ENCODE data around the gene DICER1.

DICER1 gene

DNA sequence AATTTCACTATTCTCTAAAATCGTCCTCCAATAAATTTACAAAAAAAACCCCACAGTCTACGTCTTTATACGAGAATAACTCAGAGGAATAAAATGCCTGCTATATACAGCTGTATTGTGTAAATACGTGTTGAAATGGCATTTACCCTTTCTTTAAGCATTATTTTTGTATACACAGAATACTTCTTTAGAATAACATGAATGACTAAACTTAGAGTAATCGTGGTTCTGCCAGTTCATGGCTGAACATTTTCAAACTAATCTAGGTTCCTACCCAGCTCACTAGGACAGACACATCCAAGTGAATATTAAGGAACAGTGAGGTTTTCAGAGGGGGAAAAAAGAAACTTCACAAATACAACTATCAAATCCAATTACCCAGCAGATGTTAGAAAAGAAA, 24.6 kb downstream of the DICER1 start:
- Mint-ChIP-seq H3K4me3 (no peak overlapping the region), H3K4me1 (peaks cover 16% of the 10 kb centered on the region)

GRCh38 chr14:95130549-95130948, 26.8 kb downstream of the DICER1 start:
- Mint-ChIP-seq H3K27me3 (no peaks in the 10 kb centered on the region), H3K4me3 (no peak overlapping the region), H3K27ac (no peak overlapping the region), H3K9me3 (no peaks in the 10 kb centered on the region), H3K36me3 (peaks cover 48% of the 10 kb centered on the region), H3K4me1 (peaks cover 8% of the 10 kb centered on the region)
- CTCF ChIA-PET: no interaction called here
- no peak for DNase-seq

More for the DNA sequence above, 24.6 kb downstream of the DICER1 start:
- CTCF ChIA-PET: no interaction called here
- H3K27ac Mint-ChIP-seq: no peak overlapping the region
- H3K36me3 Mint-ChIP-seq: peaks cover 46% of the 10 kb centered on the region
- H3K9me3 Mint-ChIP-seq: no peaks in the 10 kb centered on the region
- no peaks in the 10 kb centered on the region for H3K27me3 Mint-ChIP-seq
- DNase-seq: no peak

DNA sequence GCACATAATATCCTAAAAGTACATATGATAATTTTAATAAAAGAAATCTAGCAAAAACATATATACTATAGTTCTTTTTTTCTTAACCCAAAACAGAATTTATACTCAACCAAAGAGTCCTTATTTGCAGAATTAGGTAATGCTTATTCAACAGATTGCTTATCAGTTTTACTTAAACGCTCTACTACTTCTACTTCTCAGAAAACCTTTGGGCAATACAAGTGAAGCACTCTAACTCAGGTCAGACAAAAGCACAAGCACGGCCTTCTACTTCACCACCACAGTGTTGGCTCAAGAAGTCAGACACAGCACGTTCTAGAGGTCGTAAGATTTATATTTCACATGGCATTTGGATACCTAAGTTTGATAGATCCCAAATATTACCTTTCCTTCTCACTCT, 29.2 kb downstream of the DICER1 start:
- CTCF ChIA-PET: no interaction called here
- H3K36me3 Mint-ChIP-seq: peaks cover 60% of the 10 kb centered on the region

GRCh38 chr14:95127531-95127911, 29.8 kb downstream of the DICER1 start:
- Mint-ChIP-seq H3K4me3 (no peak overlapping the region), H3K4me1 (peaks cover 5% of the 10 kb centered on the region), H3K9me3 (no peaks in the 10 kb centered on the region), H3K27me3 (no peaks in the 10 kb centered on the region), H3K36me3 (peaks cover 59% of the 10 kb centered on the region), H3K27ac (no peak overlapping the region)
- CTCF ChIA-PET: no interaction called here
- no peak for DNase-seq

More for the DNA sequence above, 29.2 kb downstream of the DICER1 start:
- H3K27me3 Mint-ChIP-seq: no peaks in the 10 kb centered on the region
- no peaks in the 10 kb centered on the region for H3K9me3 Mint-ChIP-seq
- no peak overlapping the region for H3K4me3 Mint-ChIP-seq
- peaks cover 5% of the 10 kb centered on the region for H3K4me1 Mint-ChIP-seq
- no peak for DNase-seq
- no peak overlapping the region for H3K27ac Mint-ChIP-seq

DNA sequence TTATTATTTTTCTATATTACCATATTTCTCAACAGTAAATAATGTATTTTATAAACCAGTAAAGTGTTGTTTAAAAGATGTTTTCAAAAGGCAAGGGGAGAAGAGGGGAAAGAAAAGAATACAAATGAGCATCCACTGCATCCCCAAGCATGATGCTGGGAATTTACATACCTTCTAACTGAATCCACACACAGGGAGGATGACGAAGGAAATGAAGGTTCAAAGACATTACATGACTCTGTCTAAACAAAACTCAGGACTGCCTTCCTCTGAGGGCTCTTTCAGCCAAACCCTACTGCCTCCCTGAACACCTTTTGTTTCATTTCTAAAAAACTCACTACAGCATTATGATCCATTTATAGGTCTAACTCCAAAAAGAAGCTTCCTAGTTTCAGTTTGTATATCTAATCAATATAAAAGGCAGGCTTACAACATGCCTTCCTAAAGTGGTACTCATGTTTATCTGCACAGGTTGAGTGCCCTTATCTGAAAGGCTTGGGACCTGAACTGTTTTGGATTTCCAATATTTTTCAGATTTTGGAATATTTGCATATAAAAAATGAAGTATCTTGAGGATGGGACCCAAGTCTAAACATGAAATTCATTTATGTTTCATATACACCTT, 30.3 kb downstream of the DICER1 start:
- CTCF ChIA-PET: no interaction called here
- H3K4me3 Mint-ChIP-seq: no peak overlapping the region
- H3K27ac Mint-ChIP-seq: no peak overlapping the region
- no peaks in the 10 kb centered on the region for H3K27me3 Mint-ChIP-seq
- H3K4me1 Mint-ChIP-seq: peaks cover 5% of the 10 kb centered on the region
- no peak for DNase-seq
- peaks cover 58% of the 10 kb centered on the region for H3K36me3 Mint-ChIP-seq
- no peaks in the 10 kb centered on the region for H3K9me3 Mint-ChIP-seq

- no peak overlapping the region for H3K27ac Mint-ChIP-seq
- no peak for DNase-seq
- H3K4me3 Mint-ChIP-seq: no peak overlapping the region
- H3K4me1 Mint-ChIP-seq: peaks cover 5% of the 10 kb centered on the region
- no peaks in the 10 kb centered on the region for H3K27me3 Mint-ChIP-seq
- CTCF ChIA-PET: no interaction called here
- H3K36me3 Mint-ChIP-seq: peaks cover 52% of the 10 kb centered on the region
- no peaks in the 10 kb centered on the region for H3K9me3 Mint-ChIP-seq
Measured at GRCh38 chr14:95125915-95126314, 31.4 kb downstream of the DICER1 start.

GRCh38 chr14:95125221-95125620, 32.1 kb downstream of the DICER1 start:
- peaks cover 52% of the 10 kb centered on the region for H3K36me3 Mint-ChIP-seq
- DNase-seq: no peak
- H3K4me1 Mint-ChIP-seq: peaks cover 5% of the 10 kb centered on the region
- H3K4me3 Mint-ChIP-seq: no peak overlapping the region
- no peaks in the 10 kb centered on the region for H3K9me3 Mint-ChIP-seq
- no peak overlapping the region for H3K27ac Mint-ChIP-seq
- CTCF ChIA-PET: no interaction called here
- H3K27me3 Mint-ChIP-seq: no peaks in the 10 kb centered on the region

DNA sequence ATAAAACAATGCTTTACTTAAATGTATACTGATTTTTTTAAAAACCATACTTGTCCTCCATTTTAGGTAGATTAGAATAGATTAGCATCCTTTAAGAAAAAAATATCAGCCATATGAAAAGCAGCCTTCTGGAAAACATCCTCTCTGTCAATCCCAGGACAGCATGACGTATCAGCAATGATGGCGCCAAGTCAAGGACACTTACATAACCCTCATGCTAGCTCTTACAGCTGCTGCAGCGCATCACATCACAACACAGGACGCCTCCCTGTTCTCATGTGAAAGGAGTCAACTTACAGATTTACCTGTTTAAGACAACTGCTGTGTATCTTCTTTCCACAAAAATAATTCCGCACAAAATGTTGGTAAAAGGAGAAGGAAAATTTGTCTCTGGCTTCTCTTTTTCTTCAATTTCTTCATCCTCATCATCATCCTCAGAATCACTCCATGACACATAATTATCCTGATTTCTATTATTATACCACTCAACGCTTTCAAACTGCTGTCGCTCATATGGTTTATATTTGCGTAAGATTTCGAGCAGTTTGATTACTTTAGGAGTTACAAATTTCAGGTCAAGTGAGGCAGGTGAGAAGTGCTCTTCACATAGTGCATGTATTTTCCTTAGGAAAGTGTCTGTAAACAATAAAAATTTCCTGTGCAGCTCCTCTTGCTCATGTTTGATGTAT, 33.3 kb downstream of the DICER1 start:
- Mint-ChIP-seq H3K9me3 (no peaks in the 10 kb centered on the region), H3K27ac (no peak overlapping the region), H3K27me3 (no peaks in the 10 kb centered on the region), H3K36me3 (peaks cover 45% of the 10 kb centered on the region), H3K4me1 (peaks cover 5% of the 10 kb centered on the region), H3K4me3 (no peak overlapping the region)
- CTCF ChIA-PET: no interaction called here
- DNase-seq: no peak

DNA sequence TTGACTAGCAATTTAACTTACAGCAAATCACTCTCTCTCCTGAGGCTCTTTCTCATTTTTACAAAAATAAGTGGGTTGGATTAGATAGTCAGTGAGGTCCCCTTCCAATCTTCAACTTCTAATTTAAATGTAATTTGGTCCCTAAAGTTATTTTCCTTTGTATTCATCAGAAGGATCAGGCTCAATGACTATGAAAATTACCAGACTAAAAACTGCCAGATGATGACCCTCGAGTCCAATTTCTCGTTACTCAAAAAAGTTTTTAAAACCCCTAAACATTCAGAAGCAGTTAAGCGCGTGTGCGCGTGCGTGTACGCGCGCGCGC, 34.7 kb downstream of the DICER1 start:
- Mint-ChIP-seq H3K9me3 (no peaks in the 10 kb centered on the region), H3K27me3 (no peaks in the 10 kb centered on the region), H3K4me3 (no peak overlapping the region), H3K36me3 (peaks cover 38% of the 10 kb centered on the region), H3K4me1 (peaks cover 5% of the 10 kb centered on the region), H3K27ac (no peak overlapping the region)
- no peak for DNase-seq
- CTCF ChIA-PET: interaction anchor here (0.7 kb wide), 1 partner anchor 97 kb away, joined by 3 read pairs; no protein-coding TSS in a partner anchor

GRCh38 chr14:95121911-95122620, 35.3 kb downstream of the DICER1 start:
- no peak overlapping the region for H3K27ac Mint-ChIP-seq
- DNase-seq: no peak
- CTCF ChIA-PET: no interaction called here
- H3K36me3 Mint-ChIP-seq: peaks cover 38% of the 10 kb centered on the region
- H3K27me3 Mint-ChIP-seq: no peaks in the 10 kb centered on the region
- peaks cover 5% of the 10 kb centered on the region for H3K4me1 Mint-ChIP-seq
- no peaks in the 10 kb centered on the region for H3K9me3 Mint-ChIP-seq
- H3K4me3 Mint-ChIP-seq: no peak overlapping the region

DNA sequence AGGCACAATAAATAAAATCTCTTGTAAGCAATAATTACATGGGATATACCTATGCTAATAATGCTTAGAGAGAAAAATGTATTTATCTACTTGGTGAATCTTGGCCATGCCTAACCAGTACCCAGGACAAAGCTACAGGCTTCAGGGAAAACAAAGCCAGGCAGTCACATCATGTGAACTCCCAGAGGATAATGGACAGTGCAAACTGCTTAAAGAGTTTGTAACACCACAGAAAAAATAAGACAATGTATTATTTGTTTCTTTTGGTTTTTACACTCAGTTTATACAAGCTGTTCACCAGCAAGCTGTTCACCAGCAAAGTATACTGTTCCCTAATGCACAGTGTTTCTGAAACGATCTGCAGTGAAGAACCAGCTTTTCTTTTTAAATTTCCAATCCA, 38.0 kb downstream of the DICER1 start:
- H3K4me1 Mint-ChIP-seq: no peaks in the 10 kb centered on the region
- no peak overlapping the region for H3K4me3 Mint-ChIP-seq
- peaks cover 41% of the 10 kb centered on the region for H3K36me3 Mint-ChIP-seq
- H3K9me3 Mint-ChIP-seq: no peaks in the 10 kb centered on the region
- CTCF ChIA-PET: no interaction called here
- DNase-seq: no peak
- H3K27me3 Mint-ChIP-seq: no peaks in the 10 kb centered on the region
- H3K27ac Mint-ChIP-seq: no peak overlapping the region

- Mint-ChIP-seq H3K27ac (no peak overlapping the region), H3K4me1 (no peaks in the 10 kb centered on the region), H3K27me3 (no peaks in the 10 kb centered on the region), H3K36me3 (peaks cover 38% of the 10 kb centered on the region), H3K9me3 (no peaks in the 10 kb centered on the region), H3K4me3 (no peak overlapping the region)
- CTCF ChIA-PET: no interaction called here
- DNase-seq: no peak
Measured at GRCh38 chr14:95117937-95118721, 39.2 kb downstream of the DICER1 start.

GRCh38 chr14:95113476-95113875, 43.9 kb downstream of the DICER1 start:
- H3K36me3 Mint-ChIP-seq: peaks cover 37% of the 10 kb centered on the region

DNA sequence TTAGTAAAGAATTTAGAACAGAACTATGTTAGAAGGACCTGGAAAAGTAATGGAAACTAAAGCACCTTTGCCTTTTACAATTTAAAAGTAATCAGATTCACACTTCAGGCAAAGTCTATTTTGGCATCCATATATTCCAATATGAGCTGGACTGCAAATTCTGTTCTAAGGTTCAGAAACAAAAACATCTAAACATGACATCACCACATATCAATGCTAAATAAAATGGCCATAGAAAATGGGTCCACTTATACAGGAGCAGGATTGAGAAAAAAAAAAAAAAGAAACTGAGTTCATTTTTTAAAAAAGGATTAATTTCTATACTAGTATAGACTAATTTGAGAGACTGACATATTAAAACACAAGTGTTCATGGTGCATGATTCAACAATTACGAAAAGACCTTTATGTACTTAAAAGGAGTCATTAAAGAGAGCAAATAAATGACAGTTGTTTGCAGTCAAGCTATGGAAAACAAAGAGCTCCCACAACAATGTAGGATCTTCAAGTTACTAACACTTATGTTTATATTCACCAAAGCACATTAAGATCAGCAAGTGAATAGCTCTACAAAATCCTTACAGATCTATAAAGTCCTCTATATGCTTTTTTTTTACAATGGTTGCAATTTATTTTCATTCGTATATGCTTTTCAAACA, 45.7 kb downstream of the DICER1 start:
- no peak for DNase-seq
- H3K27me3 Mint-ChIP-seq: no peaks in the 10 kb centered on the region
- CTCF ChIA-PET: no interaction called here
- H3K9me3 Mint-ChIP-seq: no peaks in the 10 kb centered on the region
- no peak overlapping the region for H3K4me3 Mint-ChIP-seq
- H3K36me3 Mint-ChIP-seq: peaks cover 47% of the 10 kb centered on the region
- H3K27ac Mint-ChIP-seq: no peak overlapping the region
- H3K4me1 Mint-ChIP-seq: no peaks in the 10 kb centered on the region

More at GRCh38 chr14:95113476-95113875, 43.9 kb downstream of the DICER1 start:
- H3K4me3 Mint-ChIP-seq: no peak overlapping the region
- no peaks in the 10 kb centered on the region for H3K9me3 Mint-ChIP-seq
- no peaks in the 10 kb centered on the region for H3K4me1 Mint-ChIP-seq
- CTCF ChIA-PET: no interaction called here
- no peak for DNase-seq
- no peaks in the 10 kb centered on the region for H3K27me3 Mint-ChIP-seq
- H3K27ac Mint-ChIP-seq: no peak overlapping the region

Data from activated naive CD4-positive, alpha-beta T cell treated with anti-CD3 and anti-CD28 coated beads, Interleukin-2, amount 10 ng/mL, durations not matched to agents 7 days and 5 days (primary cell).